ENCODE measurements around the gene ERC2.

- TF ChIP-seq, protein P1, sequence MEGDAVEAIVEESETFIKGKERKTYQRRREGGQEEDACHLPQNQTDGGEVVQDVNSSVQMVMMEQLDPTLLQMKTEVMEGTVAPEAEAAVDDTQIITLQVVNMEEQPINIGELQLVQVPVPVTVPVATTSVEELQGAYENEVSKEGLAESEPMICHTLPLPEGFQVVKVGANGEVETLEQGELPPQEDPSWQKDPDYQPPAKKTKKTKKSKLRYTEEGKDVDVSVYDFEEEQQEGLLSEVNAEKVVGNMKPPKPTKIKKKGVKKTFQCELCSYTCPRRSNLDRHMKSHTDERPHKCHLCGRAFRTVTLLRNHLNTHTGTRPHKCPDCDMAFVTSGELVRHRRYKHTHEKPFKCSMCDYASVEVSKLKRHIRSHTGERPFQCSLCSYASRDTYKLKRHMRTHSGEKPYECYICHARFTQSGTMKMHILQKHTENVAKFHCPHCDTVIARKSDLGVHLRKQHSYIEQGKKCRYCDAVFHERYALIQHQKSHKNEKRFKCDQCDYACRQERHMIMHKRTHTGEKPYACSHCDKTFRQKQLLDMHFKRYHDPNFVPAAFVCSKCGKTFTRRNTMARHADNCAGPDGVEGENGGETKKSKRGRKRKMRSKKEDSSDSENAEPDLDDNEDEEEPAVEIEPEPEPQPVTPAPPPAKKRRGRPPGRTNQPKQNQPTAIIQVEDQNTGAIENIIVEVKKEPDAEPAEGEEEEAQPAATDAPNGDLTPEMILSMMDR (tag by site-specific recombination; IDR thresholded peaks at IDR 0.05) = no peak
- TF ChIP-seq SETDB1 (IDR thresholded peaks at IDR 0.05; ENCODE audit: insufficient read length, low read length) (no peak), ZNF2 (tag by site-specific recombination; IDR thresholded peaks at IDR 0.05) (no peak), ZNF639 (tag by site-specific recombination; IDR thresholded peaks at IDR 0.05) (no peak), ZNF423 (tag by site-specific recombination; IDR thresholded peaks at IDR 0.05) (no peak), ZNF175 (tag by site-specific recombination; IDR thresholded peaks at IDR 0.05) (no peak), ZNF274 (IDR thresholded peaks at IDR 0.05; ENCODE audit: low read length) (no peak), ZNF274 (tag by site-specific recombination; IDR thresholded peaks at IDR 0.05; ENCODE audit: borderline replicate concordance) (no peak), ZNF133 (tag by site-specific recombination; IDR thresholded peaks at IDR 0.05) (no peak), TCF7L2 (IDR thresholded peaks at IDR 0.05; ENCODE audit: borderline replicate concordance, low read depth, low read length) (no peak), ZNF114 (tag by site-specific recombination; IDR thresholded peaks at IDR 0.05) (no peak), ZNF76 (tag by site-specific recombination; IDR thresholded peaks at IDR 0.05; ENCODE audit: borderline replicate concordance, low read depth) (no peak), ZNF521 (tag by site-specific recombination; IDR thresholded peaks at IDR 0.05) (no peak), ZNF37A (tag by site-specific recombination; IDR thresholded peaks at IDR 0.05) (no peak)
- TF ChIP-seq, protein P2, sequence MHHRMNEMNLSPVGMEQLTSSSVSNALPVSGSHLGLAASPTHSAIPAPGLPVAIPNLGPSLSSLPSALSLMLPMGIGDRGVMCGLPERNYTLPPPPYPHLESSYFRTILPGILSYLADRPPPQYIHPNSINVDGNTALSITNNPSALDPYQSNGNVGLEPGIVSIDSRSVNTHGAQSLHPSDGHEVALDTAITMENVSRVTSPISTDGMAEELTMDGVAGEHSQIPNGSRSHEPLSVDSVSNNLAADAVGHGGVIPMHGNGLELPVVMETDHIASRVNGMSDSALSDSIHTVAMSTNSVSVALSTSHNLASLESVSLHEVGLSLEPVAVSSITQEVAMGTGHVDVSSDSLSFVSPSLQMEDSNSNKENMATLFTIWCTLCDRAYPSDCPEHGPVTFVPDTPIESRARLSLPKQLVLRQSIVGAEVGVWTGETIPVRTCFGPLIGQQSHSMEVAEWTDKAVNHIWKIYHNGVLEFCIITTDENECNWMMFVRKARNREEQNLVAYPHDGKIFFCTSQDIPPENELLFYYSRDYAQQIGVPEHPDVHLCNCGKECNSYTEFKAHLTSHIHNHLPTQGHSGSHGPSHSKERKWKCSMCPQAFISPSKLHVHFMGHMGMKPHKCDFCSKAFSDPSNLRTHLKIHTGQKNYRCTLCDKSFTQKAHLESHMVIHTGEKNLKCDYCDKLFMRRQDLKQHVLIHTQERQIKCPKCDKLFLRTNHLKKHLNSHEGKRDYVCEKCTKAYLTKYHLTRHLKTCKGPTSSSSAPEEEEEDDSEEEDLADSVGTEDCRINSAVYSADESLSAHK (tag by site-specific recombination; IDR thresholded peaks at IDR 0.05) = no peak
Observed at GRCh38 chr3:55622116-55622515, 846.2 kb downstream of the ERC2 start.

Data from HEK293 (cell line).